HEK293 (cell line): ENCODE measurements around the gene KLRC1.

ENCODE experiments used
- CTCF ChIP-seq: fragments of 450-650 bp; formaldehyde crosslinking; IDR thresholded peaks from 2 replicates; pipeline ENCODE4 v1.5.1; 2016; ENCODE audit warnings: missing biosample characterization, missing genetic modification characterization
- ZNF449 ChIP-seq: fragments of 450-650 bp; formaldehyde crosslinking; IDR thresholded peaks from 2 replicates; pipeline ENCODE4 v1.5.1; 2017; ENCODE audit warnings: missing biosample characterization, mild to moderate bottlenecking, missing genetic modification characterization, moderate library complexity
- ZNF830 ChIP-seq: fragments of 450-650 bp; IDR thresholded peaks from 2 replicates; pipeline ENCODE4 v1.5.0; 2018; ENCODE audit warnings: missing biosample characterization, missing genetic modification characterization, low read depth, mild to moderate bottlenecking, moderate library complexity

DNA sequence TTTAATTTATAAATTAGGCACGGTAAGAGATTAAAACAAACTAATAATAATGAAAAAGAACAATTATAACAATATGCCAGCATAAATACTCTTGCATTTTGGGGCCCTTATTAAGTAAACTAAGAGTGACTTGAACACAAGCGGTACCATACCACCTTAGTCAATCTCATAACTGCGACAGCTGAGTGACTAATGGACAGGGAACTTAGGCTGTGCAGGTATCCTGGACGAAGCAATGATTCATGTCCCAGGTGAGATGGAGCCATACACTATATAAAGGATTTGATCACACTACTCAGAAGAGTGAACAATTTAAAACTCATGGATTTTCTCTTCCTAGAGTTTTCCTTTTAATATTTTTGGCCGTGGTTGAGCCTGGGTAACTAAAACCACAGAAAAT lies 47.9 kb downstream of the KLRC1 start:
- TF ChIP-seq ZNF449 (tag by site-specific recombination) (no peak), CTCF (tag by site-specific recombination) (no peak), ZNF830 (tag by site-specific recombination) (no peak)
